Endometrial microvascular endothelial cells (primary cell): Measurements from ENCODE around the gene LIN37. TPM values are rescaled to one million over a fixed set of nuclear protein-coding genes. Genes with fewer than 3 reads are reported as not detected.

Experiments used
- in situ Hi-C: cut with HindIII; loops from 2 replicates; pipeline ENCODE4 v1.10.0; 2017; ENCODE audit warnings: low sequenced_read_pairs, low pct_unique_long_range_greater_than_20kb; ENCODE audit errors: inconsistent ontology term
- total RNA-seq: library from RNA; depleted of rRNA; stranded (reverse); fragments of >200 nt; gene quantifications from one replicate; pipeline ENCODE4 v1.2.3, GENCODE V29; 2015; ENCODE audit errors: inconsistent ontology term

Gene LIN37
- total RNA-seq, 1 donor from 2014 or later = 13.1 TPM

DNA sequence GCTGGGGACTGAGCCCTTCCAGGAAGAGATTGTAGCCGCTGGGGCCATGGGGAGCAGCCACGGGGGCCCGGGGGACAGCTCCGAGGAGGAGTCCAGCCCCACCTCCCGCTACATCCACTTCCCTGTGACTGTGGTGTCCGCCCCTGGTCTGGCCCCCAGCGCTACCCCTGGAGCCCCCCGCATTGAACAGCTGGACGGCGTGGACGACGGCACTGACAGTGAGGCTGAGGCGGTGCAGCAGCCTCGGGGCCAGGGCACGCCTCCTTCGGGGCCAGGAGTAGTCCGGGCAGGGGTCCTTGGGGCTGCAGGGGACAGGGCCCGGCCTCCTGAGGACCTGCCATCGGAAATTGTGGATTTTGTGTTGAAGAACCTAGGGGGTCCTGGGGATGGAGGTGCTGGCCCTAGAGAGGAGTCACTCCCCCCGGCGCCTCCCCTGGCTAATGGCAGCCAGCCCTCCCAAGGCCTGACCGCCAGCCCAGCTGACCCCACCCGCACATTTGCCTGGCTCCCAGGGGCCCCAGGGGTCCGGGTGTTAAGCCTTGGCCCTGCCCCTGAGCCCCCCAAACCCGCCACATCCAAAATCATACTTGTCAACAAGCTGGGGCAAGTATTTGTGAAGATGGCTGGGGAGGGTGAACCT is 15.7 kb upstream of the LIN37 start:
- in situ Hi-C loops = no loop called here

DNA sequence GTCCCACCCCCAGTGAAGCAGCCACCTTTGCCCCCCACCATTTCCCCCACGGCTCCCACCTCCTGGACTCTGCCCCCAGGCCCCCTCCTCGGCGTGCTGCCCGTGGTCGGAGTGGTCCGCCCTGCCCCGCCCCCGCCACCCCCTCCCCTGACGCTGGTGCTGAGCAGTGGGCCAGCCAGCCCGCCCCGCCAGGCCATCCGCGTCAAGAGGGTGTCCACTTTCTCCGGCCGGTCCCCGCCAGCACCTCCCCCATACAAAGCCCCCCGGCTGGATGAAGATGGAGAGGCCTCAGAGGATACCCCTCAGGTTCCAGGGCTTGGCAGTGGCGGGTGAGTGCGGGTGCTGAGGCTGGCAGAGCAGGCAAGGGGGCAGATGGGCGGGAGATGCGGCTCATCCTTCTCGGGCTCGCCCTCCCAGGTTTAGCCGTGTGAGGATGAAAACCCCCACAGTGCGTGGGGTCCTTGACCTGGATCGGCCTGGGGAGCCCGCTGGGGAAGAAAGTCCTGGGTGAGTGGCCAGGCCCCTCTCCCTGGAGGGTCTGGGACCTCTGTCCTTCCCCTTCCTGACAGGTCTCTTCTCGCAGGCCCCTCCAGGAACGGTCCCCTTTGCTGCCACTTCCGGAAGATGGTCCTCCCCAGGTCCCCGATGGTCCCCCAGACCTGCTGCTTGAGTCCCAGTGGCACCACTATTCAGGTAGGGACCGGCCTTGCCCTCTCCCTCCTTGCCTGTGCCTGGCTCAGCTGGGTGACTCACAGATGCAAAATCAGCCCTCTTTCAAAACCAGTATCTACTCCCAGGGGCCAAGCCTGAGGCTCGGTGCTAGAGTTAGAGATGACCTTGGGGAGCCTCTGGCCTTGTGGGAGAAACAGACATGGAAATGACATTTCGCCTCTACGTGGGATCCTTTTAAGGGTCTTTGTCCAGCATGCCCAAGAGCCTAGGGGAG is 14.9 kb upstream of the LIN37 start:
- in situ Hi-C loops = no loop called here

DNA sequence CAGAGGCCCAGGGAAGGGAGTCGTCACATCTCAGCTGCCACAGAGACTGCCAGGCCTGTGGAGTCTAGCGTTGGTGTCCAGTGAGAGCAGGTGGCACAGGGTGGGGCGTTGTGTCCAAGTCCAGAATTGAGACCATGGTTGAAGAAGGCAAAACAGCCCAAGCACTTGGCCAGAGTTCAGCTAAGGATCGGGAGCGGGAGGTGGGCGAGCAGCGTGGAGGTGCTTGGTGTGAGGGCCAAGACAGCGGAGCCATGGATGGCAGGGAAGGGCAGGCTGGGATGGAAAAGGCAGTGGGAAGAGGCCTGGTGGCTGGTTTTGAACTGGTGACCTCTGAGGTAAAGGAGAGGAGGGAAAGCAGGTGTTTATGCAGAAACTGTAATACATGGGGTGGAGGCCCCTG is 14.1 kb upstream of the LIN37 start:
- in situ Hi-C loops = no loop called here

DNA sequence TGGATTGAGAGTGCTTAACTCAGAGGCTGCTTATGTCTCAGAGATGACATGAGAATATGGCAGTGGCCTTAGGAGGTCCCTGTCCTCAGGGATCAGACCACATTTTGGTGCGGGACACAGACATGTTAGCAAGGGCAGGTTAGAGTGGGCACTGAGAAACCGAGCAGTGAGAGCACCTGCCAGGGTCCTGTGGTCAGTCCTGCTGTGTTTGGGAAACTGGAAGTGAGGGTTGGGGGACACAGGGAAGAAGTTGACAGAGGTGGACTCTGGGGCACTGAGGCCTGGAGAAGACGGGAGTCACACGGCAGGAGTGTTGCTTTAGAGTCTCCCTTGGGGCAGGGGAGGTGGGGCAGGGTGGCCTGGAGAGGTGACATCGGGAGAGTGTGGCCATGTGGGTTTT is 13.5 kb upstream of the LIN37 start:
- in situ Hi-C loops = no loop called here

DNA sequence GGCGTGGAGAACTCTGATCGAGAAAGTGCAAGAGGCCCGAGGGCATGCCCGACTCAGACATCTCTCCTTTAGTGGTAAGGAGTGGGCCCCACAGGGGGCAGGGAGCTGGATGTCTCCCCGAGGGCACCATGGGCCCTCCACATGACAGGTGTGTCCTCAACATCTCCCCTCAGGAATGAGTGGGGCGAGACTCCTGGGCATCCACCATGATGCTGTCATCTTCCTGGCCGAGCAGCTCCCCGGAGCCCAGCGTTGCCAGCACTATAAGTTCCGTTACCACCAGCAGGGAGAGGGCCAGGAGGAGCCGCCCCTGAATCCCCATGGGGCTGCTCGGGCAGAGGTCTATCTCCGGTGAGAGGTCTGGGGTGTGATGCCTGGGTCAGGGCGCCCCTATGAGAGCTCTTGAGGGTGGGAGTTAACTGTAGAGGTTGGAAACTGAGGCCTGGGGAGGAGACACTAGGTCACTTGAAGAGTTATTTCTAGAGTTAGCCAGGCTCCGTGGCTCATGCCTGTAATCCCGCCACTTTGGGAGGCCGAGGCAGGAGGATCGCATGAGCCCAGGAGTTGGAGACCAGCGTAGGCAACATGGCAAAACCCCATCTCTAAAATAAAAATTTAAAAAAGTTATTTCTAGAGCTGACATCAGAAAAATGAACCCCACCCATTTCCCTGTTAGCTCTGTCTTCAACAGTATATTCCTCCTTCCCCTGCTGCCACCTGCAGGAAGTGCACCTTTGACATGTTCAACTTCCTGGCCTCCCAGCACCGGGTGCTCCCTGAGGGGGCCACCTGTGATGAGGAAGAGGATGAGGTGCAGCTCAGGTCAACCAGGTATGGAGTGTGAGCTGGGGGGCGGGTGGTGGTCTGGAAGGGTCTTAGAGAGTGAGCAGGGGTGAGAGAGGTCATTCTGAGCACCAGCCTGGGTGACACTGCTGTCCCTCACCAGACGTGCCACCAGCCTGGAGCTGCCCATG is 11.2 kb upstream of the LIN37 start:
- in situ Hi-C loops = no loop called here

DNA sequence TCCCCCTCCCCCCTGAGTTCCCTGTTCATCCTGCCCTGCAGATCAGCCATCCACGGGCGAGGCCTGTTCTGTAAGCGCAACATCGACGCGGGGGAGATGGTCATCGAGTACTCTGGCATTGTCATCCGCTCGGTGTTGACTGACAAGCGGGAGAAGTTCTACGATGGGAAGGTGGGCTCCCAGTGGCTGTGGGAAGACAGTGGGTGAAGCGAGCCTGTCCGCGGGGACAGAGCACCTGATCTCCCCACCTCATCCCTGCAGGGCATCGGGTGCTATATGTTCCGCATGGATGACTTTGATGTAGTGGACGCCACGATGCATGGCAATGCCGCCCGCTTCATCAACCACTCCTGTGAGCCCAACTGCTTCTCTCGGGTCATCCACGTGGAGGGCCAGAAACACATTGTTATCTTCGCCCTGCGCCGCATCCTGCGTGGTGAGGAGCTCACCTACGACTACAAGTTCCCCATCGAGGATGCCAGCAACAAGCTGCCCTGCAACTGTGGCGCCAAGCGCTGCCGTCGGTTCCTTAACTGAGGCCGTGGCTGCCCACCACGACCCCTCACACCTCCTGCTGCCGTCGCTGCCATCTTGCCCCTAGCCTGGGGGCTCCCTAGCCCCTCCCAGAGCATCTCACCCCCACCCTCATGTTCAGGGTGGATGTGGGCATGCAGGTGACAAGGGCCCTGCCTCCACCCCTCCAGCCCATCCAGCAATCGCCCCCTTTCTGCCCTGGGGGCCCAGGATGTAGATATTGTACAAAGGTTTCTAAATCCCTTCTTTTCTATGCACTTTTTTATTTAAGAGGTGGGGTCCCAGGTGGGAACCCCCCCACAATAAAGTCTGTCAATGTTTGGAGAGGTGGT is 10.1 kb upstream of the LIN37 start:
- in situ Hi-C loops = no loop called here

DNA sequence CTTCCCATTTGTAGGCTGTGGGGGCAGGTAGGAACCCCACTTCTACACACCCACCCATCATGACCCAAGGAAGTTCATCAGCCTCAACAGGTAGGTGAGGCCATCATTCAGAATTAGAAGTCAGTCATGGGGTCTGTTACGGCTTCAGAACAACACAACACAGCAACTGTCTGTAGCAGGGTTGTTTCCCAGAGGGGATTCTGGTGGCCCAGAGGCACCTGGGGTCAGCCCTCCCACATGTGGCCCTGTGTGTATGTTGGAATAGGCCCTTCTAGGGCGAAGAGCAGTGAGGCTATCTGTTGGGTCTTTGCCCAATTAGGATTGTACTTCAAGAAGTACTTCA is 9.5 kb upstream of the LIN37 start:
- in situ Hi-C loops = no loop called here

DNA sequence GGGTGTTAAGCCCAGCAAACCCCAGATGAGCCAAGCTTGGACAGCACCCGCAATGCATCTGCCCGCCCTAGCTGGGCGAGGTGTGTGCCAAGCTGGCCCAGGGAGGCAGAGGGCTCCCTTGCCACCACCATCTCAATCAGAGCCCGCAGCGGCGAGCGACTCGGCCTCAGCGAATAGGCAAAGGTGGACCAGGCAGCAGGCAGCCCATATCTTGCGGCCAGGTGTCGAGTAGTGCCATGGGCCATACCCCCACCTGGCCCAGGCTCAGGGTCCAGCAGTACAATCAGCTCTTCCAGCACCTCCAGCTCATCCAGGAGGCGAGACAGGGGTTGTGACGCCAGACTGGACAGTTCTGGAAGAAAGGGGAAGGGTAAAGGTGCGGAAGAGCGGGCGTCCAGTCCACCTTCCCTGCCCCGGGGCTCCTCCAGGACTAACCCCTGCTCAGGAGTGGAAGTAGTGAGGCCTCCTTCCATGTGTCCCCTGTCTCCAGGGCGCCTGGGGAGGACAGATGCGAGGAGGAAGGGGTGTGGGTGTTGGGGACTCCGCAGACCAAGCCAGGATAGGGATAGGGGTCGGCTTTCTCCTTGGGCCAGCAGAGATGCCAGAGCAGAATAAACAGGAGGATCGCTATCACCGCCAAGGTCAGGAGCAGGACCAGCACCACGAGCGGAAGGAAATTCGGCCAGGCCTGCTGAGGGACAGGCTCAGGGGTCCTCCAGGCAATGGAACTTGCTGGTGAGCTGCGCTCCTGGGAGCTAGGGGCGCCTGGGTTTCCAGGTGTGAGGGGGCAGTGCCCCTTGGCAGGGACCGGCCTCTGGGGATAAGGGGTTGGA is 8.9 kb upstream of the LIN37 start:
- in situ Hi-C loops = no loop called here

DNA sequence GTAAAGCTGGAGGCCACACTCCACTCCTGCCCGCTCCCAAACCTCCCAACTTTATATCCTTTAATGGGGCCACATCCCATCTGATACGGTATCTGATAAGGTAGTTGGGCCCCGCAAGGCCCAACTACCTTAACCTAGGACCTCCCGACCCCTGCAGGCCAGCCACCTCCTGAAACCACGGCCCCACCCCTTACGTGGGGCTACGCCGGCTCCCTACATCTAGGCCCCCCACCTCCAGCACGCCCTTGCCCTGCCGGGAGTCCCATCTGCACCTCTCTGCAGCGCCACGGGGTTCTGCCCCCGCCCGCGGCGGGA is 8.3 kb upstream of the LIN37 start:
- in situ Hi-C loops = no loop called here

DNA sequence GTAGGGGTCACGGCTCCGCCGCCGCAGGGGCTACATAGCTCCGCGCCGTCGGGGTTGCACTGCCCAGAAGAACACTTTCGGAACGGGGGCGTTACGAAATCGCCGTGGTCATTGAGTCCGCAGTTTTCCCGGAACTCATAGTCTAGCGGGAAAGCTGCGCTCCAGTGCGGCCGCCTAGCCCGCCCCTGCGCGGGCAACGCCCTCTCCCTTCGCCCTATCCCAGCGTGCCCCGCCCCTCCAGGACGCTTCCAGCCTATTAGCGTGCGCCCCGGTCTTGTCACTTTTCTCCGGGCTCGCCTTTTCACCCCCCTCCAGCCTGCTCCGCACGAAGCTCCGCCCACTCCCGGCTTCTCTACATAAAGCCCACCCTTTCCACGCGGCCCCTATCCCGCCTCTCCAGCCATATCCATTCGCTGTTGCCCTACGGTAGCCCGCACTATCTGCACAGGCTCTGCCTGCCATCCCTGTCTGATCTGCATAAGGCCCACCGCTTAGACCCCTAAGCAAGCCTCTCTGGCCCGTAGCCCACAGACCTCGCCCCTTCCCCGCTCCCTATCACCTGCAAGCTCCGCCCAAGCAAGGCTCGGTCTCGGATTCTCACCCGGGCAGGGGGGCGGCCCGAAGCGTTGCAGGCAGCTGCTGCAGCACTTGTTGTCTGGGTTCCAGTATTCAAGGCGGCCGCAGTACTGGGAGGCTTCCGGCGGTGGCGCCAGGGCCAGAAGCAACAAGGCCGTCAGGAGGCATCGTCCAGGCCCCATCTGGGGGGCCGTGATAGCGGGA is 7.8 kb upstream of the LIN37 start:
- in situ Hi-C loops = no loop called here

DNA sequence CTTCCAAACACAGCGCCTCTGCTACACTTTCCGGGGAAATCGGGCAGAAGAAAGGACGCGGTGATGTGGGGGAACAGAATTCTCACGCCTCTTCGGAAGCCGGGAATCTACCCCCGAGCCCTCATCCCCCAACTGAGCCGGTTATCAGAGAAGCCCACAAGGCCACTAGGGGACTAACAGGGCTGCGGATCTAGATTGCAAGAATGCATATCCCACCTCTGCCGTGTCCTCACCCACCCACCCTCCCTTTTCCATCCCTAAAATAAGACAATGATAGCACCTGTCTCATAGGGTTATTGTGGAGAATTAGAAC is 7.2 kb upstream of the LIN37 start:
- in situ Hi-C loops = no loop called here

DNA sequence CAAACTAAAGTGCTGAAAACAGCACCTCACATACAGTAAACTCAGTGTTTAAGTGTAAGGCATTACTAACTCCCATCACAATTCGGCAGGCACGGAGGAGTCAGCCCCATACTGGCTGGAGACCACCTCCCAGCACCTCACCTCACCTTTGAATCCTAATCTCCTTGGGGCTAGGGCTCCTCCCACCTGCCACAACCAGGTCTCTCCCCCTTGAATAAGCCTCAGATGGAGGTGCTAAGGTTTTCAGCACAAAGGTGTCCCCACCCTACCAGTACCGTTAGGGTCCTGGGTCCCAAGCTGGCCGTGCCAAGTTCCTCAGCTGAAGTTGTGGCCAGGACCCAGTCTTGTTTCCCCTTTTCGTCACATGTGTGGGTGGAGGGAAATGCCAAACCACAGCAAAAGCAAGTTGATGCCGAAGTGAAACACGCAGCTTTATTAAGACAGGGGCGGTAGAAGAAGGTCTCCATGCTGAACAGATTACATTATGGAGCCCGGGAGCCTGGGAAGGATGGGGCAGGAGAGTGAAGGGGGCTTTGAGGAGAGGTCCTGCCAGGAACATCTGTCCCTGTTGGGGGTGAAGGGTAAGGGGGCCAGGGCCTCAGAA is 6.2 kb upstream of the LIN37 start, which contains the start of gene IGFLR1:
Gene IGFLR1 (minus strand): TSS at position 332 of the 604 bp plus-strand sequence. CDS start 1,272 bp downstream, outside the sequence.
- in situ Hi-C loops = no loop called here

DNA sequence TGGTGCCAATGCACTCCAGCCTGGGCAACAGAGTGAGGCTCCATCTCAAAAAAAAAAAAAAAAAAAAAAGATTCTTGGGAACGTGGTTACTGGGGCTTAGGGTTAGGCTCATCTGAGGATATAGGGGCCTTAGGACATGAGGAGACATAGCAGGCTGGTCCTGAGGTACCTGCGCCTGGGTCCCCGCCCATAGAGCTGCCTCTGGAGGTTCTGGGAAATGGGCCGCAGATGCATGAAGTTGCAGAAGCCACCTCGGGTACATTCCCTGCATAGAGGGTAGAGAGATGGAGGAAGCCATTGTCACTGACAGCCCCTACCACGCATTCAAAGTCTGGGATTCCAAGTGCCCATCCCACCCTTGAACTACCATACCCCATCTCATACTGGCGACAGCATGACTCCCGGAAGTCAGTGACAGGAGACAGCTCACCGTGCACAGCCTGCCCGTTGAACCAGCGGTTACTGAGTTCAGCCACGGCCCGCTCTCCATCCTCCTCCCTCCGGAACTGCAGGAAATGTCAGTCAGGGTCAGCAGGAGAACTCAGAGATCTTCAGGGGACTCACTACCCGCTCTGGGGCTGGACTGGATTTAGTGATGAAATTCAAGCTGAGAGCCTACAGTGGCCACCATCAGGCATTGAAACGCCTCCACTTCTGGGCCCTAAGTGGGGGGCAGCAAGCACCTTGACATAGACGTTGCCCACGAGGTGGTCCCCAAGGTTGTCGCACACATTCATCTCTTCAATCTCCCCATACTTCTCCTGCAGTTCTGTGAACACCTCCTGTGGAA is 4.5 kb upstream of the LIN37 start:
- in situ Hi-C loops = no loop called here

DNA sequence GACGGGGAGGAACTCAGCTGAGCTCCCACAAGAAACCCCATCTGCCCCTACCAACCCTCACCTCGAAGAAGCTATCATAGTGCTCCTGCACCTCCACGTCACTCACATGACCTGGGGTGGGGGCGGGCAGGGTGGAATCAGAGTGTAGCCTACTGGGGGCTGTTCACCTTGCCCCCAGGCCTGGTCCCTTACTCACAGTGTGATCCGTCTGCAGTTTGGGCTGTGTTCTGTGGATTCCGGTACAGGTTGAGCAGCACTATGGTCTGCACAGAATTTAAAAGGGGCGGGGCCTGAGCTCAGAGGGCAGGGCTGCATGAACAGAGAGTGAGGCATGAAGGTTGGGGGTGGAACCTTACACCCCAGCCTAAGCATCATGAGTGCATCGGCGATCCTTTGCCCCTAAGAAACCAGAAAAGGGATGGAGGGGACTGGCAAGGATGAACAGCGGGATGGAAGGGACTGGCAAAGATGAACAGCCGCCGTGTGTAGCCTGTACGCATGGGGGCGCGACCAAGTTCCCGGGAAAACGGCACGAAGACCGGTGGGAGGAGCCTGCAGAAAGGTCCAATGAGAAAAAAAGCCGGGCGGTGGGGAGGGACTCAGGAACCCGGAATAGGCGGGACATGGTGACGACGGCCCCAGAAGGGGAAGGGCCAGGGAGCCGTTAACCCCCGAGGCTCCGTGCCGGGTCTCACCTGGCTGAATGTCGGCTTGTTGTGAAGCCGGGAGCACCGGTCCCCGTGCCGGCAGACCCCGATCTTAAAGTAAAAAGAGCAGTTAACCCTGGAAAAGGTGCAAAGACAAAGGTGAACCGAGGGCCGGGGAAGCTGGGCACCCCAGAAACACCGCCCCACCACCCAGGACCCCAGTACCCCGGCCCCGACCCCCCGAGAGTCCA is 3.7 kb upstream of the LIN37 start:
- in situ Hi-C loops = no loop called here
